HG02981 (cell line): ENCODE results near the gene FAM131A.

ENCODE experiments used
- ATAC-seq: cut with Tn5 transposase; IDR thresholded peaks from one replicate; pipeline ENCODE4 v1.9.1; 2021; ENCODE audit warnings: mild to moderate bottlenecking, moderate library complexity; ENCODE audit not compliant: unreplicated experiment

The FAM131A gene

DNA sequence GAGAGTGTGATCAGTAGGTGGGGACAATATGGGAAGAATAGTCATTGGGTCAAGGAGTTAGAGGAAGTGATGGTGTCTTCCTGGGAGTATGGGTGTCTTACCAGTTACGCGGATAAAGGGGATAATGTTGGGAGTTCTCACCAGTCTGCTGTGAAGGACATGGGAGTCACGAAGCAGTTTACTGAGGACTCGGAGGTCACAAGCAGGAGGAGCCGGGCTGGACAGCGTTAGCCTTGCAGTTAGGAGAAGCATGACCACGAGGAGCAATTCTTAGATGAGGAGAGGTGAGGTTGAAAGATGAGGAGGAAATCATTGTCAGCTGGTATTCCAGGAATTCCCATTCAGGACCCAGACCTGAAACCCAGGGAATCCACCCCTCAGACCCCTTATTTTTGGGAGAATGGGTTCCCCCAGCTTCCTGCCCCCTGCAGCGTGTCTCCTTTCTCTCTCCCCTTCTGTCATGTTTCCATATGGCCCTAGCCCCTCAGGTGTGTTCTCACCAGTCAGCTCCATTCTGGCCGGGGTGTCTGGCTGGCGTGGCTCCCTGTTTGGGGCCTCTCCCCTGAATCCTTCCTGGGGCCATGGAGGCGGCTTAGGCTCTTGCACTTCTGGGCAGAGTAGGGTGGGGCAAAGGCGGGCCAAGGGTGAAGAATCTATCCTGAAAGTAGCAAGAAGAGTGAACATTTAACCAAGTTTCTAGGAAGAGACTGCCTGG is 38.5 kb downstream of the FAM131A start:
- ATAC-seq: no peak

DNA sequence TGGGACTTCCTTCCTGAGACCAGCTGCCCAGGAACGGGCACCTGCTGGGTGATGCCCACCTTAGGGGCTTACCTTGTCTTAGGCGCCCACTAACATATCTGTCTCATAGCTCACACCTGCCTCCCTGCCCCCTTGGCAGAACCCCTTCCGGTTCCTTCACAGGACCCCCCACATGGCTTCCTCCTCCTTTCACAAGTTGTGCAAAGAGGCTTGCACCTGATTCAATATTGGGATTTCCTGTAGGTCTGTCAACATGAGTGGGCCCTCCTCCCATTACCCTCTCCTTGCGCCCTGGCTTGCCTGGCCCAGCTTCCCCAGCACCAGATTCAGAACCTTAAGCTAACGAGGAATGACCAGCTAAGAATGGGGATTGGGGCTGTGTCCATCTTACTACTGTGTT is 40.0 kb downstream of the FAM131A start:
- no peak for ATAC-seq

DNA sequence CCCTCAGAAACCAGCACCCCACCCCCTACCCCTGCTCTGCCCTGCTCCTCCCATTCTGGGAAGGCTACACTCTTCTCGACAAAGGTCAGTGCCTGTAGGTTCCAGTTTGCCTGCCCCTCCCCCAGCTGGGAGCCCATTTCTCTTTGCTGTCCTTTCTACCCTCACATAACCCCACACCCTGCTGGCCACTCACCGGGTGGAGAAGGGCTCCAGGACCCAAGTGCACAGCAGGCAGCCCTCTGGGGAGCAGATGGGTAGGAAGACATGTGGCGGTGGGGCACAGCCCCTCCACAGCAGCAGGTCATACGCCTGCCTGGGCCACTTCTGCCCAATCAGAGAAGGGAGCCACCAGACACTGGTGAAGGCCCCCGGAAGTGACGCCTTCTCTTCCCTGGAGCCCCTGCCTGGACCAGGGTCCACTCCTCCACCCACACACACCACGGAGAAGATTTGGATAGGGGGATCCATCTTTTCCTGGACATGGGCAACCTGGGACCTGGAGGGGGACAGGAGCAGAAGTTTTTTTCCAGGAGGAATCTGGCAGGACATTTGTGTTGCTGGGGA is 40.6 kb downstream of the FAM131A start, which contains the start of gene THPO:
TSS of gene THPO (minus strand) at position 326 of the 564 bp plus-strand sequence. CDS start 1,948 bp downstream, outside the sequence.
- no peak for ATAC-seq

DNA sequence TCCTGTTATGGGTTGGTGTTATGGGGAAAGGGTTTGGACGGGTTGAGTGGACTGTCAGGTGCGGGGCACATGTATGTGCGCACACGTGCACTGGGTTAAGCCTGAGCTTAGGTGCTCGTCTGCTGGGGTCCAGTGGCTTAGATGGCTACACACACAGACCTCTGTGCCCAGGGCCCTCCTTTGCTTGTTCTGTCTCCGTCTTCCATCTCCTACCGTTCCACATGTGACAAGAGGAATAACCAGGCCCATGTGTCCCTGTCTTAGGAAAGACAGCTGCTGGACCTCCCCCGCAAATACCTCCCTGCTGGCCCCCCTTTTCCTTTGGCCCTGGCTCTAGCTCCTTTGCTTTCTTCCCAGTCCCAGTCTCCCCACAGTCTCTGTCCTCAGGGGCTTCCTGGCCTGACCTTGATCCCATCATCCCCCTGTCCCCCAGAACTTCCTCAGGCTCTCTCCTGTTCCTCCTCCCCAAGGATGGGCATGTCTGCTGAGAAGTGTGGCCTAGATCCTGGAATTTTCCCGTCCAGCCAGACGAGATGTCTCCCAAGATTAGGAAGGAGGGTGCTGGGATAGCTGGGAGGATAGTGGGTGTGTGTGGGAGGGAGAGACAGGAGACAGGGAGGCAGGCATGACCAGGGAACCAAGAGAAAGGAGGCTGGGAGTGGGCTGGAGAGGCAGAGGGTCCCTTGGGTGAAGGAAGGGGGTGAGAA is 41.4 kb downstream of the FAM131A start:
- ATAC-seq: no peak

DNA sequence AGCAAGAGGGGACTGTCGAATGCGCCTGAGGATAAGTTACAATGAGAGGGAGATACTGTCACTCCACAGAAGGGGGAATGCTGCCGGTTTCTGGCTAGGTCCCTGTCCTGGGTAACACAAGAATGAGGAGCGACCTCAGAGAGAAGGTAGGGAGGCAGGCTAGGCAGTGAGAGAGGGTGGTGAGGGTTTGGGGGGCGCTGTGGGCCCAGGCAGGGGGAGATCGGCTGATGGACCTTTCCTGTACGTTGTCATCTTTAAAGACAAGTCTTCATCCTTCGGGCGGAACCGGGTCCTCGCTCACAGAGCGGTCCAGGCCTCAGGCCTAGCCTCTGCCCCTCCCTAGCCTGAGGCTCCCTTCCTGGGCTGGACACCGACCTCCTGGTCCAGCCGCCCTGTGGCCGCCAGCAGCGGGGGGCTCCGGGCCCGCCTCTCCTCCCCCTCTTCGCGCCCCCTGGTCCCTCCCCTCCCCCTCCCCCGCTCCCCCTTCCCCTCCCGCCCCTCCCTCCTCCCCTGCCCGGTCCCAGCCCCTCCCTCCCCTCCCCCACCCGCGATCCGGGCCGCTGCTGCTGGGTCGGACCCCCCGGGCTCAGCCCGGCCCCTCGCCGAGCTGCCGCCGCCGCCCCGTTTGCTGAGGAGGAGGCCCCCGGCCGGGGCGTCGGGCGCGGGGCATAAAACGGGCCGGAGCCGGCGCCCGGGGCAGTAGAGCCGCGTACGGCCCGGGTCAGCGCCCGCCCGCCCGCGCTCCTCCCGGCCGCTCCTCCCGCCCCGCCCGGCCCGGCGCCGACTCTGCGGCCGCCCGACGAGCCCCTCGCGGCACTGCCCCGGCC is 42.2 kb downstream of the FAM131A start, which contains the start of gene CHRD:
TSS of gene CHRD (plus strand) at position 697 of the 827 bp plus-strand sequence. CDS start 265 bp downstream, outside the sequence.
- ATAC-seq: no peak

DNA sequence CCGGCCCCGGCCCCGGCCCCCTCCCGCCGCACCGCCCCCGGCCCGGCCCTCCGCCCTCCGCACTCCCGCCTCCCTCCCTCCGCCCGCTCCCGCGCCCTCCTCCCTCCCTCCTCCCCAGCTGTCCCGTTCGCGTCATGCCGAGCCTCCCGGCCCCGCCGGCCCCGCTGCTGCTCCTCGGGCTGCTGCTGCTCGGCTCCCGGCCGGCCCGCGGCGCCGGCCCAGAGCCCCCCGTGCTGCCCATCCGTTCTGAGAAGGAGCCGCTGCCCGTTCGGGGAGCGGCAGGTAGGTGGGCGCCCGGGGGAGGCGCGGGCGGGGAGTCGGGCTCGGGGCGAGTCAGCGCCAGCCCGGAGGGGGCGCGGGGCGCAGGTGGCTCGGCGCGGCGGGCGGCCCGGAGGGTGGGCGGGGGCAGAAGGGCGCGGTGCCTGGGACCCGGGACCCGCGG is 42.8 kb downstream of the FAM131A start:
- no peak for ATAC-seq

DNA sequence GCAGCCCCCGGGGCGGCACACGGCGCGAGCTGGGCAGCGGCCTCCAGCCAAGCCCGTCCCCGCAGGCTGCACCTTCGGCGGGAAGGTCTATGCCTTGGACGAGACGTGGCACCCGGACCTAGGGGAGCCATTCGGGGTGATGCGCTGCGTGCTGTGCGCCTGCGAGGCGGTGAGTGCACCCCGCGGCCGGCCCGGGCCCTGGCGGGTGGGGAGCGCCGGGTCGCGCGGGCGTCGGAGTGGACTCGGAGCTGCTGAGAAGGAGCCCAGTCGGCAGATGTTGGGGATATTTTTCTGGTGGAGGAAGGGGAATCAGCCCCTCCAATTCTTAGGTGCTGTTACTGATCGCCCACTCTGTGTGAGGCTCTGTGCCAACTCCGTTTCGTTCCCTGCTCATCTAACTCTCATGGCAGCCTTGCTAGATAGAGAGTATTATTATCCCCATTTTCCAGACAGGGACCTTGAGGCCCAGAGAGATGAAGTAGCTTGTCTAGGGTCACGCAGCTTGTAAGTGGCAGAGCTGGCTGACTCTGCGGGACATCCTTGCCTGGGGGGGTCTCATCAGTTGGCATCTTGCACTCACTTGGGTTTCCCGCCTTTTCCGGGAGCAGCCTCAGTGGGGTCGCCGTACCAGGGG is 43.3 kb downstream of the FAM131A start:
- no peak for ATAC-seq

DNA sequence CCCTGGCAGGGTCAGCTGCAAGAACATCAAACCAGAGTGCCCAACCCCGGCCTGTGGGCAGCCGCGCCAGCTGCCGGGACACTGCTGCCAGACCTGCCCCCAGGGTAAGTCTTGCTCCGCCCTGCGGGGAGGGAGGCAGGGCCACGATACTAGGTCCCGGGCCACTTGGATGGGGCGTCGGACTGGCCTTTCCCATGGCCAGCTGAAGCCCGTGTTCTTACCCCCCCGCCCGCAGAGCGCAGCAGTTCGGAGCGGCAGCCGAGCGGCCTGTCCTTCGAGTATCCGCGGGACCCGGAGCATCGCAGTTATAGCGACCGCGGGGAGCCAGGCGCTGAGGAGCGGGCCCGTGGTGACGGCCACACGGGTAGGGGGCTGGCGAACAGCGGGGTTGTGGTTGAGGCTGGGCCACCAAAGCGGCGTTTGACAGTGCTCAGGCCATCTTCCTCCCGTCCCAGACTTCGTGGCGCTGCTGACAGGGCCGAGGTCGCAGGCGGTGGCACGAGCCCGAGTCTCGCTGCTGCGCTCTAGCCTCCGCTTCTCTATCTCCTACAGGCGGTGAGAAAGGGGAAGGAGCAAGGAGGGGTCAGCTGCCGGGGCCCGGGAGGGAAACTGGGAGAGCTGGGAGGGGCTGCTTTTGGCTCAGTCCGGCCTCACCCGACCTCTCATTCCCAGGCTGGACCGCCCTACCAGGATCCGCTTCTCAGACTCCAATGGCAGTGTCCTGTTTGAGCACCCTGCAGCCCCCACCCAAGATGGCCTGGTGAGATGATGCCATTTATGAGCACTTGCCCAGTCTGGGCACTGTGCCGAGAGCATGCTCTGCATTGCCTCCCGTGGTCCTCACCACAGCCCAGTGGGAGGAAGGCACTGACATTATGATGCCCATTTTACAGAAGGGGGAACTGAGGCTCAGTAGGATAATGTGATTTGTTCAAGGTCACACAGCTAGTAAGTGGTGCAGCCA is 44.1 kb downstream of the FAM131A start:
- ATAC-seq: no peak

DNA sequence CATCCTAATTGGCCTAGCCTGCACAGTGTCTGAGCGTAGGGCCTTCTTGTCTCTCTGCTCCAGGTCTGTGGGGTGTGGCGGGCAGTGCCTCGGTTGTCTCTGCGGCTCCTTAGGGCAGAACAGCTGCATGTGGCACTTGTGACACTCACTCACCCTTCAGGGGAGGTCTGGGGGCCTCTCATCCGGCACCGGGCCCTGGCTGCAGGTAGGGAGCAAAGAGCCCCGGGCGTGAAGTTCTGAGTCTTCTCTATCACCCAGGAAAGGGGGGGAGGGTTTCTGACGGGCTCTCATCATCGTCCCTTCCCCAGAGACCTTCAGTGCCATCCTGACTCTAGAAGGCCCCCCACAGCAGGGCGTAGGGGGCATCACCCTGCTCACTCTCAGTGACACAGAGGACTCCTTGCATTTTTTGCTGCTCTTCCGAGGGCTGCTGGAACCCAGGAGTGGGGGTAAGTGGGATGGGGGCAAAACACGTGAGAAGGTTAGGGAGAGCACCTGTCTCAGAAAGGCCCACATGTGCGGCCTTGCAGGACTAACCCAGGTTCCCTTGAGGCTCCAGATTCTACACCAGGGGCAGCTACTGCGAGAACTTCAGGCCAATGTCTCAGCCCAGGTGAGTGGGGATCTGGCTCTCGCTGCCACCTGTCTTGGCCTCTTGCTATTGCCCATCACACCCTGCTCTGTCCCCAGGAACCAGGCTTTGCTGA is 45.1 kb downstream of the FAM131A start:
- ATAC-seq: no peak

DNA sequence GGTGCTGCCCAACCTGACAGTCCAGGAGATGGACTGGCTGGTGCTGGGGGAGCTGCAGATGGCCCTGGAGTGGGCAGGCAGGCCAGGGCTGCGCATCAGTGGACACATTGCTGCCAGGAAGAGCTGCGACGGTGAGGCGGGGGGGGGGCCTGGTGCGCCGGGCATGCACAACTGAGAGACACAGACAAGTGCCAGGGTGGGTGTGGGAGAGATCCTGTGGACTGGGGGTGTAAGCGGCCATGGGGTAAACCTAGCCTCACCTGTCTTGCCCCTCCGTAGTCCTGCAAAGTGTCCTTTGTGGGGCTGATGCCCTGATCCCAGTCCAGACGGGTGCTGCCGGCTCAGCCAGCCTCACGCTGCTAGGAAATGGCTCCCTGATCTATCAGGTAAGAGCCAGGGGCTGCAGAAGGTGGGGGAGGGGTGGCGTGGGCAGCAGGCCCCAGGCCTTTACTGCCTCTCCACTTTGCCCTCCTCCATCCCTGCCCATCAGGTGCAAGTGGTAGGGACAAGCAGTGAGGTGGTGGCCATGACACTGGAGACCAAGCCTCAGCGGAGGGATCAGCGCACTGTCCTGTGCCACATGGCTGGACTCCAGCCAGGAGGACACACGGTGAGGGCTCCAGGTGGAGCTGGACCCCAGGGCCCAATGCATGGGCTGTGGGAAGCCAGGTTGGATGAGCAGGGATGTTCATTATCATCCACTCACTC is 45.8 kb downstream of the FAM131A start:
- no peak for ATAC-seq

DNA sequence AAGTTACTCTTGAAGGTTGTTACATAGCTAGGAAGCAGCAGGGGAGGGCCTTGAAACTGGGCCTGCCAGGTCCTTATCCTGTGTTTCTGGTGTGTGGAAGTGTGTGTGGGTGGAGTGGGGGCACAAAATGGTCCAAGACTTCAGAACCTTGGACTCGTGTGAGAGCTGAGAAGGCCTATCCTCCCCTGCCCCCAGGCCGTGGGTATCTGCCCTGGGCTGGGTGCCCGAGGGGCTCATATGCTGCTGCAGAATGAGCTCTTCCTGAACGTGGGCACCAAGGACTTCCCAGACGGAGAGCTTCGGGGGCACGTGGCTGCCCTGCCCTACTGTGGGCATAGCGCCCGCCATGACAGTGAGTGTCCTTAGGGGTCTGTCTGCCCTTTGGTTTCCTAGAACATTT is 46.9 kb downstream of the FAM131A start:
- ATAC-seq: no peak

DNA sequence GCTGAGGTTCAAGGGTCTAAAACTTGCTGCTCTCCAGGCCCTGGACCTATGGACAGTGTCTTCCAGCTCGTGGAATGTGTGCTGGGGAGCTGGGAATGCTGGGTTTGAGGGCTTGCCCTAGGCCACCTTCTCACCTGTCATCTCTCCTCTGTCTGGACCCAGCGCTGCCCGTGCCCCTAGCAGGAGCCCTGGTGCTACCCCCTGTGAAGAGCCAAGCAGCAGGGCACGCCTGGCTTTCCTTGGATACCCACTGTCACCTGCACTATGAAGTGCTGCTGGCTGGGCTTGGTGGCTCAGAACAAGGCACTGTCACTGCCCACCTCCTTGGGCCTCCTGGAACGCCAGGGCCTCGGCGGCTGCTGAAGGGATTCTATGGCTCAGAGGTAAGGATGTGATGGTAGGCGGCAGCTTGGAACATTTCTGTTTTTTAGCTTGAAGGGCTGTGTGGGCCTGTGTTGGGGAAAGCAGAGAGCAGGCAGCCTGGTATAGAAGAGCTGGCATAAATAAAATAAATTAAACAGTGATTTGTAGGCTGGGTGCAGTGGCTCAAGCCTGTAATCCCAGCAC is 47.5 kb downstream of the FAM131A start:
- no peak for ATAC-seq

DNA sequence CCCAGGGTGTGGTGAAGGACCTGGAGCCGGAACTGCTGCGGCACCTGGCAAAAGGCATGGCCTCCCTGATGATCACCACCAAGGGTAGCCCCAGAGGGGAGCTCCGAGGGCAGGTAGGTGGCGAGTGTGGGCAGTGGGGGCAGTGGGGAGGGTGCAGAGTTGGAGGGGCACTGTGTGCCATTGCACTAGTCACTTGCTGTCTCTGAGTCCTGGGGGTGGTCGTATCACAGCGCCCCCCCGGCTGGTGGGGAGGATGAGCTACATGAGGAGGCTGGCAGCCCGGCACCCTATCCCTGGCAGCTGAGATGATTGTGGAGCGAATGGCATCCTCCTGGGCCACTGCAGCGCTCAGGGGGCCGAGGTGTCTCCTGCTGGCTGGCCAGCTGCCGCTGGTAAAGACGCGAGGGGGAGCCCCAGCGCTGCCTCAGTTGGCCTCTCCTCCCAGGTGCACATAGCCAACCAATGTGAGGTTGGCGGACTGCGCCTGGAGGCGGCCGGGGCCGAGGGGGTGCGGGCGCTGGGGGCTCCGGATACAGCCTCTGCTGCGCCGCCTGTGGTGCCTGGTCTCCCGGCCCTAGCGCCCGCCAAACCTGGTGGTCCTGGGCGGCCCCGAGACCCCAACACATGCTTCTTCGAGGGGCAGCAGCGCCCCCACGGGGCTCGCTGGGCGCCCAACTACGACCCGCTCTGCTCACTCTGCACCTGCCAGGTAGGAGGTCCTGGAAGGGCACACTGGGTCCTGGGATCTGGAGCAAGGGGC is 48.8 kb downstream of the FAM131A start:
- no peak for ATAC-seq

DNA sequence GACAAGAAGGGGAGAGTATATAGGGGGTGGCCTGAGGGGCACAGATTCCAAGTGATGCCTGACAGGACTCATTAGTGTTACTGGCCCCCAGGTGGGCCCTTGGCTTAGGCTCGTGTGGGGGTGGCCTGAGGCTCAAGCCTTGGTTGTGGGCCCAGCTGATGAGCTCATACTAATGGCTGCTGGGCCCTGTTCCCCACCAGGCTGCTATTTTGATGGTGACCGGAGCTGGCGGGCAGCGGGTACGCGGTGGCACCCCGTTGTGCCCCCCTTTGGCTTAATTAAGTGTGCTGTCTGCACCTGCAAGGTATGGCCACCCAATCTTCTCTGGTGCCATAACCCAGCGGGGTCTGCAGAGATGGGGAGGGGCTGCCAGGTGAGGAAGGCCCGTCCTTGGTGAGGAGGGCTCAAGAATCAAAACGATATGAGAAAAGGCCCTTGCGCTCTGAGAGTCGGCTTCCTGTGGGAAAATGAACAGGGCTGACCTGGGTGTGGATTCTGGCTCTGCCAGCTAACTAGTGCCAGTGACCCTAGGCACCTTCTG is 49.8 kb downstream of the FAM131A start:
- ATAC-seq: no peak

DNA sequence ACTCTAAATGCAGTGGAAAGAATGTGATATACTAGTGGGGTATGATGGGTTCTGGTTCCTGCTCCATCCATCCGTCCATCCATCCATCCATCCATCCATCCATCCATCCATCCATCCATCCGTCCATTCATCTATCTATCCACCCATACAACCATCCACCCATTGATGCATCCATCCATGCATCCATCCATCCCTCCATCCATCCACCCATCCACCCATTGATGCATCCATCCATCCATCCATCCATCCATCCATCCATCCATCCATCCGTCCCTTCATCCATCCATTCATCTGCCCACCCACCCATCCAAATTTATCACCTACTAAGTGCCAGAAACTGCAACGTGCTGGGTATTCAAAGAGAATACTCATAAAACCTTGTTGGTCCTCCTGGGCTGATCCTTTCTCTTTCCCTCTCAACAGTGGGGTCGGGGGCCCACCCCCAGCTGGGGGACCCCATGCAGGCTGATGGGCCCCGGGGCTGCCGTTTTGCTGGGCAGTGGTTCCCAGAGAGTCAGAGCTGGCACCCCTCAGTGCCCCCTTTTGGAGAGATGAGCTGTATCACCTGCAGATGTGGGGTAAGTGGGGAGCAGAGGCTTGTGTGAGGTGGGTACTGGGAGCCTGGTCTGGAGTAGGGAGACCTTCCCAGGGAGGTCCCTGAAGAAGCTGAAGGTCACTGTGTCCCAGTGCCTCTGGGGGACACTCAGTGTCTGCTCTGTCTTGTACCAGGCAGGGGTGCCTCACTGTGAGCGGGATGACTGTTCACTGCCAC is 51.0 kb downstream of the FAM131A start:
- ATAC-seq: no peak

DNA sequence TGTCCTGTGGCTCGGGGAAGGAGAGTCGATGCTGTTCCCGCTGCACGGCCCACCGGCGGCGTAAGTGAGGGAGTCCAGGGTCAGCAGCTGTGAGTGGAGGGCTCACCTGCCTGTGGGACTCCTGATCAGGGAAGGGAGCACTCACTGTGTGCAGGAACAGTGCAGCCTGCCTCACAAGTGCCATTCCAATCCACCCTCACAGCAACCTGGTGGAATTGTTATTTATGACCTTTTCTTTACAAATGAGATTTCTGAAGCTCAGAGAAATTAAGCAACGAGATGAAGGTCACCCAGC is 51.5 kb downstream of the FAM131A start:
- ATAC-seq: no peak
